Measurements from ENCODE around the gene ADAMTS8. TPM values are rescaled to one million over a fixed set of nuclear protein-coding genes. Genes with fewer than 3 reads are reported as not detected.

The ADAMTS8 gene
- total and polyA plus RNA-seq, 2 donors (not counting 3 experiments of a cell fraction or from before 2014, with no cell fraction given), result not detected

- Histone ChIP-seq H2AFZ (ENCODE audit: low read depth, low read length) (no peak overlapping the region), H3K9me3 (replicated peaks; ENCODE audit: control insufficient read depth, insufficient read depth, low read length) (no peaks in the 10 kb centered on the region), H3K36me3 (ENCODE audit: control insufficient read depth in 2 of 2, extremely low read depth in 1 of 2, insufficient read depth in 2 of 2, low read length in 2 of 2) (no peaks in the 10 kb centered on the region), H3K9me1 (replicated peaks; ENCODE audit: control insufficient read depth, extremely low read depth, insufficient read depth, low read length) (no peaks in the 10 kb centered on the region), H4K20me1 (replicated peaks; ENCODE audit: control insufficient read depth, extremely low read depth, insufficient read depth, low read length) (no peaks in the 10 kb centered on the region), H3K4me1 (ENCODE audit: control insufficient read depth, extremely low read depth, insufficient read depth, low read length) (peaks cover 11% of the 10 kb centered on the region), H3K27ac (ENCODE audit: insufficient read depth, low read depth, low read length) (no peak overlapping the region), H3K4me2 (ENCODE audit: insufficient read depth, low read length) (no peak overlapping the region), H3K4me3 (replicated peaks in 1 of 3; ENCODE audit: insufficient read depth in 1 of 3, low read depth in 1 of 3, low read length in 3 of 3) (no peak overlapping the region), H3K79me2 (ENCODE audit: control insufficient read depth, insufficient read depth, low read length) (no peaks in the 10 kb centered on the region), H3K27me3 (ENCODE audit: control insufficient read depth in 2 of 2, insufficient read depth in 2 of 2, low read length in 2 of 2) (peaks cover 4 to 6% of the 10 kb centered on the region in 2 experiments), H3K9ac (replicated peaks; ENCODE audit: extremely low read depth, insufficient read depth, low read length) (no peak overlapping the region)
- ChIA-PET POLR2A (no interaction called here), CTCF (no interaction called here)
- no TSS peak for BruUV-seq (replicated peaks)
- dilution Hi-C loops (cut with MboI; ENCODE audit: extremely low pct_ligation_motif_present, low sequenced_read_pairs) (no loop called here), intact Hi-C loops (cut with micrococcal nuclease) (no loop called here)
- TF ChIP-seq EZH2 (IDR thresholded peaks at IDR 0.05; ENCODE audit: borderline replicate concordance, low read depth, low read length, severe bottlenecking), result no peak
- TF ChIP-seq MYC (IDR thresholded peaks at IDR 0.05; ENCODE audit: low read depth, low read length), result no peak
- no peak for DNase-seq (ENCODE audit: low read depth, low spot score)
- no peak for FAIRE-seq
Observed at GRCh38 chr11:130473795-130474377, 45.5 kb upstream of the ADAMTS8 start.

GRCh38 chr11:130473056-130473794 lies 44.8 kb upstream of the ADAMTS8 start:
- H3K4me1 ChIP-seq (ENCODE audit: control insufficient read depth, extremely low read depth, insufficient read depth, low read length), result peaks cover 6% of the 10 kb centered on the region
- H3K9ac ChIP-seq (replicated peaks; ENCODE audit: extremely low read depth, insufficient read depth, low read length), result no peak overlapping the region
- H3K27ac ChIP-seq (ENCODE audit: insufficient read depth, low read depth, low read length), result no peak overlapping the region
- ChIA-PET POLR2A (no interaction called here), CTCF (no interaction called here)
- FAIRE-seq (no peak), DNase-seq (ENCODE audit: low read depth, low spot score) (no peak)
- H3K36me3 ChIP-seq (ENCODE audit: control insufficient read depth in 2 of 2, extremely low read depth in 1 of 2, insufficient read depth in 2 of 2, low read length in 2 of 2), result no peaks in the 10 kb centered on the region
- no peaks in the 10 kb centered on the region for H3K9me3 ChIP-seq (replicated peaks; ENCODE audit: control insufficient read depth, insufficient read depth, low read length)
- H3K4me2 ChIP-seq (ENCODE audit: insufficient read depth, low read length), result no peak overlapping the region
- TF ChIP-seq MYC (IDR thresholded peaks at IDR 0.05; ENCODE audit: low read depth, low read length) (no peak), POLR2A (IDR thresholded peaks at IDR 0.05; ENCODE audit: low read depth, low read length) (no peak), FOS (IDR thresholded peaks at IDR 0.05; ENCODE audit: borderline replicate concordance, insufficient read depth, low read length) (no peak), JUN (IDR thresholded peaks at IDR 0.05; ENCODE audit: borderline replicate concordance, insufficient read depth, insufficient read length, low read depth) (no peak), EZH2 (IDR thresholded peaks at IDR 0.05; ENCODE audit: borderline replicate concordance, low read depth, low read length, severe bottlenecking) (no peak), POLR2AphosphoS5 (IDR thresholded peaks at IDR 0.05; ENCODE audit: insufficient read depth, low read depth, low read length) (no peak), GATA2 (IDR thresholded peaks at IDR 0.05; ENCODE audit: insufficient read depth, insufficient read length, low read depth, low read length) (no peak), CTCF (IDR thresholded peaks at IDR 0.05; ENCODE audit: extremely low read depth in 1 of 2, insufficient read depth in 1 of 2, low read depth in 1 of 2, low read length in 2 of 2) (no peak), MAX (IDR thresholded peaks at IDR 0.05; ENCODE audit: insufficient read depth, insufficient read length) (no peak)
- no peaks in the 10 kb centered on the region for H3K9me1 ChIP-seq (replicated peaks; ENCODE audit: control insufficient read depth, extremely low read depth, insufficient read depth, low read length)
- no peak overlapping the region for H2AFZ ChIP-seq (ENCODE audit: low read depth, low read length)
- no peaks in the 10 kb centered on the region for H4K20me1 ChIP-seq (replicated peaks; ENCODE audit: control insufficient read depth, extremely low read depth, insufficient read depth, low read length)
- peaks cover 0 to 6% of the 10 kb centered on the region in 2 experiments for H3K27me3 ChIP-seq (ENCODE audit: control insufficient read depth in 2 of 2, insufficient read depth in 2 of 2, low read length in 2 of 2)
- no TSS peak for BruUV-seq (replicated peaks)
- dilution Hi-C loops (cut with MboI; ENCODE audit: extremely low pct_ligation_motif_present, low sequenced_read_pairs), result no loop called here
- no peaks in the 10 kb centered on the region for H3K79me2 ChIP-seq (ENCODE audit: control insufficient read depth, insufficient read depth, low read length)
- intact Hi-C loops (cut with micrococcal nuclease), result no loop called here
- no peak overlapping the region for H3K4me3 ChIP-seq (replicated peaks in 1 of 3; ENCODE audit: insufficient read depth in 1 of 3, low read depth in 1 of 3, low read length in 3 of 3)

Measured in endothelial cell of umbilical vein (primary cell).